Glutamatergic neuron (in vitro differentiated cells): Measurements from ENCODE around the gene EPHA6. TPM values are rescaled to one million over a fixed set of nuclear protein-coding genes. Genes with fewer than 3 reads are reported as not detected.

Source experiments
- DNase-seq: peaks from one replicate; pipeline ENCODE4 v3.0.0; 2022
- H3K27ac Mint-ChIP-seq: one replicate; pipeline ENCODE4 v1.8.0; 2020; ENCODE audit warnings: mild to moderate bottlenecking, mixed read lengths, inconsistent platforms; ENCODE audit not compliant: unreplicated experiment
- H3K27me3 Mint-ChIP-seq: one replicate; pipeline ENCODE4 v1.8.0; 2020; ENCODE audit warnings: mild to moderate bottlenecking, moderate library complexity, mixed read lengths, inconsistent platforms; ENCODE audit not compliant: unreplicated experiment
- H3K36me3 Mint-ChIP-seq: one replicate; pipeline ENCODE4 v1.8.0; 2020; ENCODE audit warnings: mild to moderate bottlenecking, mixed read lengths, inconsistent platforms; ENCODE audit not compliant: unreplicated experiment
- H3K4me1 Mint-ChIP-seq: one replicate; pipeline ENCODE4 v1.8.0; 2020; ENCODE audit warnings: mild to moderate bottlenecking, low read depth, mixed read lengths, inconsistent platforms; ENCODE audit not compliant: unreplicated experiment
- H3K4me3 Mint-ChIP-seq: one replicate; pipeline ENCODE4 v1.8.0; 2020; ENCODE audit warnings: mild to moderate bottlenecking, mixed read lengths, inconsistent platforms; ENCODE audit not compliant: unreplicated experiment
- H3K9me3 Mint-ChIP-seq: one replicate; pipeline ENCODE4 v1.8.0; 2020; ENCODE audit warnings: mild to moderate bottlenecking, moderate library complexity, mixed read lengths, inconsistent platforms; ENCODE audit not compliant: unreplicated experiment
- long read RNA-seq: library from polyadenylated mRNA; unstranded; transcript quantifications from one replicate; pipeline ENCODE4 v2.0.0, GENCODE V29; 2020; ENCODE audit not compliant: unreplicated experiment
- total RNA-seq: library from RNA; stranded (reverse); fragmentation: NEBNext Ultra II Directional; extraction: Animal tissue kit (Norgen Biotek cat#: 25700); gene quantifications from one replicate; pipeline ENCODE4 v1.2.1, GENCODE V29; 2021; ENCODE audit not compliant: unreplicated experiment
- TF ChIP-seq, protein P1 (sequence below): fragments of 200-600 bp; sonication (generic); IDR thresholded peaks from one replicate; pipeline ENCODE4 v1.5.0; 2021; ENCODE audit not compliant: partially characterized antibody, unreplicated experiment

EPHA6 gene
- total RNA-seq = 9.0 TPM
- long read RNA-seq, partial matches to known transcripts = 0 of 1 reads
- long read RNA-seq, other reads (novel, unspliced or antisense) = 1 of 1 reads

DNA sequence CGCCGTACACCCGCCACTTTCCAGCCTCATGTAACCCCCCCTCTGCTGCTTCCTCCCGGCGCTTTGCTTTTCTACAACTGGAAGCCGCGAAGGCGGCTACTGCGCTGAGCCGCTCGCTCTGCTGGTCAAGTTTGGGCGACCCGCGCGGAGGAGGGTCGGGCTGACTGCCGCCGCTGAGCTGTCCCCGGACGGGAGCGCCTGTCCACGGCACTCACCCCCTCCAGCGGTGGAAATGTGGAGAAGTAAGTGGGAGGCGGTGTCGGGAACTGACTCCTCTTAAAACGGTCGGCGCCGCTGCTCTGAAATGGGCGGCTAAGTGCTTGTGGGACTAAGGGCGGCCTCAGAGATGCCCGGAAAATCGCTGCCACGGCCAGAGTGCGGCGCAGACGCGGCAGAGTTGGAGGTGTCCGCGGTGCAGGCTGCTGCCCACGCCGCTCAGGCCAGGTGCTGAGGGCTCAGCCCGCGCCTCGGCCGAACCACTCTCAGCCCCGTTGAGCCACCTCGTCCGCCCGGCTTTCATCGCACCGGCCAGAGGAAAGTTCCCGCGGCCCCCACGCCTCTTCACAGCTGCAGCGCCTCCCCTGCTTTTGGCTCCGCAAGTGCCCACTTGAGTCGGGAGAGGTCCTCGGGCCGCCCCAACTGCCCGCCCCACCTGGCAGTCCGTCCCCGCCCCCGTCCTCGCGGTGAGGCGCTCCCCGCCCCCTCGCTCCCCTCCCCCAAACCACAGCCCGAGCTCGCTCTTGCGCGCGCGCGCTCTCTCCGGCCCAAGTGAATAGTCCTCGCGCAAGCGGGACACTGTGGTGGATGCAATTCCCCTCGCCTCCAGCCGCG, at the start of gene EPHA6:
TSS of gene EPHA6 (plus strand) at position 775 of the 831 bp plus-strand sequence.
- Mint-ChIP-seq H3K27ac (no peak within 1 kb of the TSS), H3K36me3 (no peaks in the 10 kb centered on the region), H3K9me3 (peaks cover 5% of the 10 kb centered on the region), H3K4me3 (peak within 1 kb of the TSS; percentile 82), H3K27me3 (peaks cover 10% of the 10 kb centered on the region), H3K4me1 (peaks cover 2% of the 10 kb centered on the region)
- TF ChIP-seq, protein P1, sequence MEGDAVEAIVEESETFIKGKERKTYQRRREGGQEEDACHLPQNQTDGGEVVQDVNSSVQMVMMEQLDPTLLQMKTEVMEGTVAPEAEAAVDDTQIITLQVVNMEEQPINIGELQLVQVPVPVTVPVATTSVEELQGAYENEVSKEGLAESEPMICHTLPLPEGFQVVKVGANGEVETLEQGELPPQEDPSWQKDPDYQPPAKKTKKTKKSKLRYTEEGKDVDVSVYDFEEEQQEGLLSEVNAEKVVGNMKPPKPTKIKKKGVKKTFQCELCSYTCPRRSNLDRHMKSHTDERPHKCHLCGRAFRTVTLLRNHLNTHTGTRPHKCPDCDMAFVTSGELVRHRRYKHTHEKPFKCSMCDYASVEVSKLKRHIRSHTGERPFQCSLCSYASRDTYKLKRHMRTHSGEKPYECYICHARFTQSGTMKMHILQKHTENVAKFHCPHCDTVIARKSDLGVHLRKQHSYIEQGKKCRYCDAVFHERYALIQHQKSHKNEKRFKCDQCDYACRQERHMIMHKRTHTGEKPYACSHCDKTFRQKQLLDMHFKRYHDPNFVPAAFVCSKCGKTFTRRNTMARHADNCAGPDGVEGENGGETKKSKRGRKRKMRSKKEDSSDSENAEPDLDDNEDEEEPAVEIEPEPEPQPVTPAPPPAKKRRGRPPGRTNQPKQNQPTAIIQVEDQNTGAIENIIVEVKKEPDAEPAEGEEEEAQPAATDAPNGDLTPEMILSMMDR = no peak
- DNase-seq = peak; percentile 75

GRCh38 chr3:96776818-96777217, 37.6 kb upstream of the EPHA6 start:
- Mint-ChIP-seq H3K27ac (no peak overlapping the region), H3K9me3 (peaks cover 2% of the 10 kb centered on the region)

DNA sequence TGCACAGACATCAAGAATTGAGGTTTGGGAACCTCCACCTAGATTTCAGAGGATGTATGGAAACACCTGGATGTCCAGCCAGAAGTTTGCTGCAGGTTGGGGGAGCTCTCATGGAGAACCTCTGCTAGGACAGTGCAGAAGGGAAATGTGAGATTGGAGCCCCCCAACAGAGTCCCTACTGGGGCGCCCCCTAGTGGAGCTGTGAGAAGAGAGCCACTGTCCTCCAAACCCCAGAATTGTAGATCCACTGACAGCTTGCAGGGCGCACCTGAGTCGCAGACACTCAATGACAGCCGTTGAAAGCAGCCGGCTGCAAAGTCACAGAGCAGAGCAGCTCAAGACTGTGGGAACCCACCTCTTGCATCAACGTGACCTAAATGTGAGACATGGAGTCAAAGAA, 34.6 kb upstream of the EPHA6 start:
- no peak for DNase-seq
- no peaks in the 10 kb centered on the region for H3K27me3 Mint-ChIP-seq
- no peaks in the 10 kb centered on the region for H3K4me1 Mint-ChIP-seq
- TF ChIP-seq, protein P1 = peak; percentile 24
- no peak overlapping the region for H3K27ac Mint-ChIP-seq
- H3K9me3 Mint-ChIP-seq = peaks cover 2% of the 10 kb centered on the region
- peaks cover 18% of the 10 kb centered on the region for H3K36me3 Mint-ChIP-seq
- no peak overlapping the region for H3K4me3 Mint-ChIP-seq

More at GRCh38 chr3:96776818-96777217, 37.6 kb upstream of the EPHA6 start:
- TF ChIP-seq, protein P1 = no peak
- Mint-ChIP-seq H3K4me1 (no peaks in the 10 kb centered on the region), H3K27me3 (no peaks in the 10 kb centered on the region), H3K36me3 (peaks cover 20% of the 10 kb centered on the region), H3K4me3 (no peak overlapping the region)
- DNase-seq = no peak

DNA sequence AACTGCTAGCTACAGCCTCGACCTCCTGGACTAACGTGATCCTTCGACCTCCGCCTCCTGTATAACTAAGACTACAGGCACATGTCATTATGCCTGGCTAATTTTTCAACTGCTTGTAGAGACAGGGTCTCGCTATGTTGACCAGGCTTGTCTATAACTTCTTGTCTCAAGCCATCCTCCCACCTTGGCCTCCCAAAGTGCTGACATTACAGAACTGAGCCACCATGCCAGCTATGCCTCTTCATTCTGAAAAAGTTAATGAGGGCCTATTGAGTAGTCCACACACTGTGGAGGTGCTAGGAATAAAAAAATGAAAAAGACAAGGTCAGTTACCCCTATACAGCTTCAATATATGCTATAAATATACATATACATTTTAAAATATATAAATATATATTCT, 18.3 kb upstream of the EPHA6 start:
- Mint-ChIP-seq H3K36me3 (no peaks in the 10 kb centered on the region), H3K4me1 (no peaks in the 10 kb centered on the region), H3K27me3 (no peaks in the 10 kb centered on the region), H3K27ac (no peak overlapping the region), H3K4me3 (no peak overlapping the region), H3K9me3 (peaks cover 1% of the 10 kb centered on the region)
- DNase-seq = no peak
- TF ChIP-seq, protein P1 = no peak

GRCh38 chr3:96803870-96804269, 10.5 kb upstream of the EPHA6 start:
- peak overlapping the region; percentile 3 for H3K27ac Mint-ChIP-seq
- peaks cover 7% of the 10 kb centered on the region for H3K4me1 Mint-ChIP-seq
- no peaks in the 10 kb centered on the region for H3K36me3 Mint-ChIP-seq
- no peaks in the 10 kb centered on the region for H3K27me3 Mint-ChIP-seq
- no peak for DNase-seq
- H3K9me3 Mint-ChIP-seq = no peaks in the 10 kb centered on the region
- no peak overlapping the region for H3K4me3 Mint-ChIP-seq
- TF ChIP-seq, protein P1 = no peak
